Activated CD4-positive, alpha-beta T cell treated with anti-CD3 and anti-CD28 coated beads, Interleukin-2, amount 50 U/mL, for 48 hours (primary cell): ENCODE results near the gene KCNJ15.
A peak's percentile ranks its signal among the peaks of the same experiment; 100 is the strongest.
"Not testable (repeated sequence)": the region's sequence is repeated elsewhere in the genome, so short reads cannot be mapped to it uniquely, and the experiment has no call there.

Experiments used
- DNase-seq, 2 experiments: peaks; one replicate each; pipeline ENCODE4 v3.0.0-alpha.2; 2020

KCNJ15 gene

GRCh38 chr21:38244885-38245869 lies 11.6 kb upstream of the KCNJ15 start:
- DNase-seq: peak; percentile 62 to 71

GRCh38 chr21:38246511-38246910 lies 10.3 kb upstream of the KCNJ15 start:
- no peak for DNase-seq

- not testable (repeated sequence) for DNase-seq
Observed at GRCh38 chr21:38247054-38247453, 9.7 kb upstream of the KCNJ15 start.

GRCh38 chr21:38247738-38248510 lies 8.9 kb upstream of the KCNJ15 start:
- no peak for DNase-seq

GRCh38 chr21:38249256-38249655 lies 7.5 kb upstream of the KCNJ15 start:
- no peak for DNase-seq

- no peak for DNase-seq
Observed at GRCh38 chr21:38249696-38250278, 7.0 kb upstream of the KCNJ15 start.

GRCh38 chr21:38250991-38251418 lies 5.8 kb upstream of the KCNJ15 start:
- no peak for DNase-seq

- no peak for DNase-seq
Observed at GRCh38 chr21:38254970-38255369, 1.8 kb upstream of the KCNJ15 start.

- DNase-seq: no peak
Observed at GRCh38 chr21:38255571-38256117, 1.1 kb upstream of the KCNJ15 start.

GRCh38 chr21:38257667-38258066 lies 876 bp downstream of the KCNJ15 start:
- DNase-seq: no peak

GRCh38 chr21:38258521-38259485 lies 2.0 kb downstream of the KCNJ15 start:
- DNase-seq: no peak

- DNase-seq: no peak
Observed at GRCh38 chr21:38259665-38260064, 2.9 kb downstream of the KCNJ15 start.

- DNase-seq: no peak
Observed at GRCh38 chr21:38260426-38260825, 3.6 kb downstream of the KCNJ15 start.

GRCh38 chr21:38261851-38262250 lies 5.1 kb downstream of the KCNJ15 start:
- no peak for DNase-seq

GRCh38 chr21:38263493-38263892 lies 6.7 kb downstream of the KCNJ15 start:
- no peak for DNase-seq

- no peak for DNase-seq
Observed at GRCh38 chr21:38264571-38264970, 7.8 kb downstream of the KCNJ15 start.

- DNase-seq: no peak
Observed at GRCh38 chr21:38265166-38265565, 8.4 kb downstream of the KCNJ15 start.

GRCh38 chr21:38266732-38267131 lies 9.9 kb downstream of the KCNJ15 start:
- no peak for DNase-seq

GRCh38 chr21:38267136-38267755 lies 10.5 kb downstream of the KCNJ15 start:
- no peak for DNase-seq

- DNase-seq: no peak
Observed at GRCh38 chr21:38267991-38268863, 11.4 kb downstream of the KCNJ15 start.
